GM12891 (cell line): ENCODE results near the gene CYSLTR1. TPM values are rescaled to one million over a fixed set of nuclear protein-coding genes. Genes with fewer than 3 reads are reported as not detected.
A peak's percentile ranks its signal among the peaks of the same experiment; 100 is the strongest.

Source experiments
- DNase-seq: peaks from one replicate; pipeline ENCODE4 v3.0.0; 2011; ENCODE audit warnings: low spot score; ENCODE audit not compliant: insufficient read length
- FAIRE-seq: peaks from 2 replicates; lab custom pipeline; 2011; peaks lifted over from hg19 to GRCh38; lab: Jason Lieb, UNC
- PAX5 ChIP-seq: IDR thresholded peaks from 2 replicates; pipeline ENCODE4 v1.6.1; 2011; ENCODE audit warnings: low read length, moderate library complexity, mild to moderate bottlenecking; ENCODE audit not compliant: insufficient read depth, severe bottlenecking
- POLR2A ChIP-seq: IDR thresholded peaks from 2 replicates; pipeline ENCODE4 v1.6.1; 2011; ENCODE audit warnings: low read depth, low read length, control low read depth
- POLR2AphosphoS5 ChIP-seq: IDR thresholded peaks from 2 replicates; pipeline ENCODE4 v1.6.1; 2011; ENCODE audit warnings: low read depth, low read length, control low read depth
- POU2F2 ChIP-seq: IDR thresholded peaks from 2 replicates; pipeline ENCODE4 v1.6.1; 2011; ENCODE audit warnings: low read depth, mild to moderate bottlenecking, control low read depth, low read length, moderate library complexity
- SPI1 ChIP-seq: IDR thresholded peaks from 2 replicates; pipeline ENCODE4 v1.6.1; 2011; ENCODE audit warnings: low read depth, low read length, control low read depth
- TAF1 ChIP-seq: IDR thresholded peaks from 2 replicates; pipeline ENCODE4 v1.6.1; 2011; ENCODE audit warnings: low read depth, low read length, control low read depth
- polyA plus RNA-seq: library from polyadenylated mRNA; unstranded; fragments of >200 nt; gene quantifications from one replicate; pipeline ENCODE4 v1.2.1, GENCODE V29; 2012; ENCODE audit warnings: low read depth, missing spikeins, inconsistent platforms; ENCODE audit not compliant: missing spikeins

The CYSLTR1 gene, protein sequence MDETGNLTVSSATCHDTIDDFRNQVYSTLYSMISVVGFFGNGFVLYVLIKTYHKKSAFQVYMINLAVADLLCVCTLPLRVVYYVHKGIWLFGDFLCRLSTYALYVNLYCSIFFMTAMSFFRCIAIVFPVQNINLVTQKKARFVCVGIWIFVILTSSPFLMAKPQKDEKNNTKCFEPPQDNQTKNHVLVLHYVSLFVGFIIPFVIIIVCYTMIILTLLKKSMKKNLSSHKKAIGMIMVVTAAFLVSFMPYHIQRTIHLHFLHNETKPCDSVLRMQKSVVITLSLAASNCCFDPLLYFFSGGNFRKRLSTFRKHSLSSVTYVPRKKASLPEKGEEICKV
- polyA plus RNA-seq = 6.3 TPM

DNA sequence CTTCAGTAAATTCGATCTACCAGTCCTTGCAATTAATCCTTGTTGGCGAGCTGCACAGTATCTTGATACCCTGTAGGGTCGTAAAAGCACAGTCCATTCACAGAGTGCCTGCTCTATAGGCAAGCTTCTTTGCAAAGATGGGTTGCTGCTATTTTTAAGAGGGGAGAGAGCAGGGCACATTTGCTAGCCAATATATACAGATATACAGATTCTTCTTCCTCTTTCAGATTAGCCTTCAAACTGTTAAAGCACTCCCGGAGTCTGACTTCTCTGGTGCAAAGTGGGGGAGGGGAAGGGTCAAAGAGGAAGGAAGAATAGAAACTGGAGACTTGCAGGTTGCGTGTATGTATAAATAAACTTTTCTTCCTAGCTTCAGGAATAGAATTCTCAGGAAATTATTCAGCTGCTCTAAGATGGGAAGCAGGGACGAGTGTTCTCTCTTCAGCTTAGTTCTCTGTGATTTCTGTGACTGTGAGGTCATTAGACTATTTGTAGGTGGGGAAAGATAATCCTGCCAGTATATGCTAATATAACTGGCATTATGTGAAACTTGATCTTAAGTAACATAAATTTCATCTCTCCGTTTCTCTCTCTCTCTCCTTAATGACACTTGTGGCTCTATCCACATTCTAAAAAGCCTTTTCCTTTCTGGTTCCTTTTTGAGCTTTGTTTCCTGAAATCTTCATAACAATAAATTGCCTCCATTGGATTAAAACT, at the start of gene CYSLTR1:
CYSLTR1 (minus strand) TSS at position 242 of the 717 bp plus-strand sequence. CDS start 53,865 bp downstream, outside the sequence.
- DNase-seq (no peak), FAIRE-seq (peak; percentile 69)
- no peak for TF ChIP-seq TAF1
- no peak for TF ChIP-seq SPI1
- no peak for TF ChIP-seq POU2F2
- TF ChIP-seq POLR2AphosphoS5 = no peak
- TF ChIP-seq POLR2A = no peak
- TF ChIP-seq PAX5 = no peak

- DNase-seq (no peak), FAIRE-seq (peak; percentile 43)
- TF ChIP-seq SPI1 = no peak
- TF ChIP-seq POLR2AphosphoS5 = no peak
- TF ChIP-seq TAF1 = no peak
- TF ChIP-seq PAX5 = no peak
- no peak for TF ChIP-seq POU2F2
- TF ChIP-seq POLR2A = no peak
Observed at GRCh38 chrX:78377186-78377585, 49.8 kb upstream of the CYSLTR1 start.

- no peak for TF ChIP-seq TAF1
- TF ChIP-seq POU2F2 = no peak
- DNase-seq (no peak), FAIRE-seq (peak; percentile 20)
Observed at GRCh38 chrX:78375894-78376293, 48.5 kb upstream of the CYSLTR1 start.

- FAIRE-seq (no peak), DNase-seq (no peak)
- TF ChIP-seq PAX5 (no peak), POU2F2 (no peak), POLR2A (no peak), SPI1 (no peak), TAF1 (no peak), POLR2AphosphoS5 (no peak)
Observed at GRCh38 chrX:78366576-78366975, 39.2 kb upstream of the CYSLTR1 start.

- no peak for FAIRE-seq
- DNase-seq = no peak
- TF ChIP-seq POLR2A = no peak
- no peak for TF ChIP-seq SPI1
- no peak for TF ChIP-seq POLR2AphosphoS5
- no peak for TF ChIP-seq PAX5
- no peak for TF ChIP-seq POU2F2
- no peak for TF ChIP-seq TAF1
Observed at GRCh38 chrX:78357342-78358055, 30.1 kb upstream of the CYSLTR1 start.

DNA sequence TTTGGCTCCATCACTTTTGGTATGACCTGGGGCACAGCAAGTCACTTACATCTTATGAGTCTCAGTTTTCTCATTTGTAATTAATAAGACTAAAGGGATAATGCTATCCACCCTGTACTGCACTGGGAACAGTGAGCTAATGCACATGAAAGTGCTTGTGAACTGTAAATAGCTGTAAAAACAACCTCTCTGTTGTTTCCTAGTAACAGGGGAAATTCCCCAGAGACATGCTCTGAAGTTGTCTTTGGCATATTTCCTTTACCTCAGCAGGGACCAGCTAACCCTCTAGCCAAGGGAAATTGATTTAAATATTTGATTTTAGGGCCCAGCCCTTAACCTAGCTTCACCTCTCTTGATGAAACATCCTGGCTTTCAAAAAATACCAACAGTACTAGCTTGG, 6.1 kb upstream of the CYSLTR1 start:
- DNase-seq = no peak
- FAIRE-seq = no peak
- no peak for TF ChIP-seq TAF1
- TF ChIP-seq POLR2A = no peak
- no peak for TF ChIP-seq POLR2AphosphoS5
- no peak for TF ChIP-seq SPI1

- DNase-seq (no peak), FAIRE-seq (peak; percentile 84)
- TF ChIP-seq TAF1 = no peak
- peak; percentile 53; the same call in 1 of the 2 replicates for TF ChIP-seq SPI1
- no peak for TF ChIP-seq POU2F2
- TF ChIP-seq POLR2AphosphoS5 = no peak
- no peak for TF ChIP-seq POLR2A
- no peak for TF ChIP-seq PAX5
Observed at GRCh38 chrX:78331708-78332107, 4.3 kb upstream of the CYSLTR1 start.

DNA sequence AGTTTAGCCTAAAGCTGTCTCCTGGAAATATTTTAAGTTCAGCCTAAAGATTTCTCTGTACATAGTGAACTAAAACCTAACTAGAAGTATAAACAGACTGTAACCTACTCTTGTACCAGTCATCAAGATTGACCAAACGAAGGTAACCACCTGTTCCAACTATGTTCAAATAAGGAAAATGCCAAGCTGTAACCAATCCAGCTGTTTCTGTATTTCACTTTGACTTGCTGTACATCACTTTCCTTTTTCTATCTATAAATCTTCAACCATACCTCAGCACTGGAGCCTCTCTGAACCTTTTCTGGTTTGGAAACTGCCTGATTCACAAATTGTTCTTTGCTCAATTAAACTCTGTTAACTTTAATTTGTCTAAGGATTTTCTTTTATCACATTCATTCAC, 3.1 kb upstream of the CYSLTR1 start:
- TF ChIP-seq PAX5 = no peak
- no peak for TF ChIP-seq POLR2AphosphoS5
- no peak for TF ChIP-seq SPI1
- no peak for TF ChIP-seq TAF1
- no peak for TF ChIP-seq POLR2A
- TF ChIP-seq POU2F2 = no peak
- DNase-seq (no peak), FAIRE-seq (peak; percentile 82)

DNA sequence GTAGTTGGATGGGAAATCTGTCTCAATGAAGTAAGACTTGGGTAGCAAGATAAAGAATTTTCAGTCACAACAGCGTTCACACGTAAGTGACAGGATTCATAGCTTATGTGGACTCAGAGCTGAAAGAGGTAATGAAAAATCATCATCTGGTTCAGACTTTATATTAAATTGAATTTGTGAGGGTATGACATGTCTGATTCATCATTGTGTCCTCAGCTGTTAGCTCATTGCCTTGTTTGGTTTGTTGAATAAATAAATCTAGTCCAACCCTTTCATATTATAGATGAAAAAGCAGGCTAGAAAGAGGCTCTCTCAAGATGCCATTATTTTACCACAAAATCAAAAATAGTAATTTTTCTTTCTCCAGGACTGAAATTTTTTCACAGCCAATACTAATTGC, 2.7 kb upstream of the CYSLTR1 start:
- FAIRE-seq (peak; percentile 70), DNase-seq (no peak)
- no peak for TF ChIP-seq POLR2A
- TF ChIP-seq TAF1 = no peak
- TF ChIP-seq SPI1 = no peak
- no peak for TF ChIP-seq POLR2AphosphoS5
- TF ChIP-seq POU2F2 = no peak
- TF ChIP-seq PAX5 = no peak

- DNase-seq = no peak
- peak; percentile 63 for FAIRE-seq
- TF ChIP-seq POLR2AphosphoS5 (no peak), TAF1 (no peak), POU2F2 (no peak), POLR2A (no peak), PAX5 (no peak), SPI1 (no peak)
Observed at GRCh38 chrX:78329486-78329885, 2.1 kb upstream of the CYSLTR1 start.
